Germinal center (tissue), 1 donor: ENCODE results near the gene ALOX15B.
A peak's percentile ranks its signal among the peaks of the same experiment; 100 is the strongest.
"Not testable (repeated sequence)": the region's sequence is repeated elsewhere in the genome, so short reads cannot be mapped to it uniquely, and the experiment has no call there.

Source experiments
- DNase-seq: peaks from one replicate; pipeline ENCODE4 v3.0.0; 2012; ENCODE audit warnings: mixed read lengths, low spot score

The ALOX15B gene

DNA sequence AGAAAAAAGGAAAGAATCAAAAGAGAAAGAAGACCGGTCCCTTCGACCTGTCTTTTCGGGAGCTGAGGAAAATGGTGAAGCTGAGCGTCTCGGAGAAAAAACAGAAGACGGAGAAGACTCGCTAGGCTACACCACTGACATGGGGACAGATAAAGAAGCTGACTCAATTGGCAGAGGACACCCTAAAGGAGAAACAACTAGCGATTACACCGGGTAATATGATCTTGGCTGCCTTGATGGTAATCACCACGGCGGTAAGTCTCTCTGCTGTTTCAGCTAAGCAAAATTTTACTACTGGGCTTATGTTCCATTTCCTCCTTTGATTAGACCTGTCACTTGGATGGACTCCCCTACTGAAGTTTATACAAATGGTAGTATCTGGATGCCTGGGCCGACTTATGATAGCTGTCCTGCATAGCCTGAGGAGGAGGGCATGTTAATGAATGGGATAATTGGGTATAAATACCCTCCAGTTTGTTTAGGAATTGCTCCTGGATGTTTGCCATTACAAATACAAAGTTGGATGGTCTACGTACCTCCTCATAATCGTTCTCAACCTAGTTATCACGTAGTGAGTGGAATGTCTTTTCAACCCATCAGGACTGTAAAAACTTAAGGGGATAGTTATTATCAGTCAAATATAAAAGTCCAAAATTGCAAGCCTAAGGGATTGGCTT, 24.1 kb downstream of the ALOX15B start:
- DNase-seq = no peak

- DNase-seq = no peak
Observed at GRCh38 chr17:8063761-8064534, 25.1 kb downstream of the ALOX15B start.

DNA sequence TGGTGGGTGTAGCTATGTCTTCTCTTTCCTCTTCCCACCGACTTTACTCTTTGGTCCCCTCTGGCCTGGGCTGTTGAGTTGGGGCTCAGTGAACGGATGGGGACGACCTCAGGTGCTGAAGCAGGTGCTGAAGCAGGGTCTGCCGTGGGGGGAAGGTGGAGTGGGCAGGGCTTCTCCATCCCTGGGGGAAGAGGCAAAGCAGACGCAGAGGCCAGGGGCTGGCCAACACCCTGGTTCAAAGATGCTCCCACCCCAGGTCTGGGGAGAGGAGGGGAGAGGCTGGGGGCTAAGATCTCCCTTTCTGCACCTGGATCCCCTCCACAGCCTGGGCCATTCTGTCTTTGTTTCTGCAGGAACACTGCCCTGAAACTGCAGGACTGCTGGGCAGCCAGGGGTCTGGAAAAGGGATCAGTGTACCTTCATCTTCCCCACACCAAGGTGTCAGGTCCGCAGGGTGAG, 25.7 kb downstream of the ALOX15B start:
- no peak for DNase-seq

- no peak for DNase-seq
Observed at GRCh38 chr17:8066841-8067775, 28.2 kb downstream of the ALOX15B start.

DNA sequence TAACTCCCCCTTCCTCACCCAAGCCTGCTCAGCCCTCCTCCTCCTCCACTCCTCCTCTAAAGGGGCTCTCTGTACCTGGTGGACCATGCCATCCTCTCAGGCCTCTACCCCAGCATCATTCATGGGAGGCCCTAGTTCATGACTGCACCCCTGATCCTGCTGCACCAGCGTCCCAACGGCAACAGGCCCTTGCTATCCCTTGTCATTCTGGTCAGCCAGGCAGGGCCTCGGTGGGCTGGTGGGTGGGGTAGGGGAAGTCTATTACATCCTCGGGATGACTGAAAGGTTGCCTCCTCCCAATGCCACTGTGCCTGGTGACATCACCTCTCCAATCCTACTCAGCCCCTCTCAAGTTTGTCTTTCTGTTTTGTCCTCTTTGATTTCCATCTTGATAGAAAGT, 28.9 kb downstream of the ALOX15B start:
- no peak for DNase-seq

DNA sequence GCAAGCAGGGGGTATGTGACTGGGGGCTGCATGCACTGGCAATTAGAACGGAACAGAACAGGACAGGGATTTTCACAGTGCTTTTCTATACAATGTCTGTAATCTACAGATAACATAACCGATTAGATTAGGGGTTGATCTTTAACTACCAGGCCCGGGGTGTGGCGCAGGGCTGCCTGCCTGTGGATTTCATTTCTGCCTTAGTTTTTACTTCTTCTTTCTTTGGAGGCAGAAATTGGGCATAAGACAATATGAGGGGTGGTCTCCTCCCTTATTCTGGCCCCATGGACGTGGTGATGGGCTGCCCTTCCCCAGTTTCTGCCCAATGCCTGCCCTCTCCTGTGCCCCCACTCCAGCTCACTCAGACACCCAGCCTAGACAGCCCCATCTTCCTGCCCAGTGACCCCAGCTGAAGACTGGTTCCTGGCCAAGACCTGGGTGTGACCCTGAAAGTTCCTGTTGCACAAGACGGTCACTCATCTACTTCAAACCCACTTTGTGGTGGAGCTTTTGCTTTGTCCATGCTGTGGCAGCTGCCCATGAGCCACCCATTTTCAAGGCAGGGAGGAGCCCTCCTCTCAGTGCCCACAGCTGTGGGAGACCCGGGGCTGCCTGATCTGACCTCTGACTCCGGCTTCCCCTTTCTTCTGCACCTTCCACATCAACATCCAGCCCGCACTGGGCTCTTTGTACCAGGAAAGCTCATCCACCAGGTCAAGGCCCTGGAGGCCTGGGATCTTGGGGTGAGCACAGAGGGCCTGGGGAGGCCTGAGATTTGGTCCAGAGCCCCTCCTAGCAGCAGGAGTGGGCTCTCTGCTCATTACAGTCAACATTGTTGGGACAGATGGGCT, 30.1 kb downstream of the ALOX15B start:
- no peak for DNase-seq

- DNase-seq = no peak
Observed at GRCh38 chr17:8069587-8069860, 30.7 kb downstream of the ALOX15B start.

- no peak for DNase-seq
Observed at GRCh38 chr17:8071496-8071895, 32.6 kb downstream of the ALOX15B start.

DNA sequence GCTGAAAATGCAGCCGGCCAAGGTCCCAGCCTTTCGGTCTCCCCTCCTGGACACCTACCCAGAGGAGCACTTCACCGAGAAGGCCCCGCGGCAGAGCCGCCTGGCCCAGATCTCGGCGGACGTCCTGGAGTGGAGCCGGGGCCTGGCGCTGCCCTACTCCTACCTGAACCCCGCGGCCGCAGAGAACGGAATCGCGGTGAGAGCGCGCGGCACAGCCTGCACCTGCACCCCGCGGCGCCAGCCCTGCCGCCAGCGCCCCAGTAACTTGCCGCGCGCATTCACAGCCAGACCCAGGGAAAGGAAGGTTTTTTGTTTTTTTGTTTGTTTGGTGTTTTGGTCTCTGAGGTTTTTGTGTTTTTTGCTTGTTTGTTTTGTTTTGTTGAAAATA, 33.5 kb downstream of the ALOX15B start:
- DNase-seq = no peak

- no peak for DNase-seq
Observed at GRCh38 chr17:8072729-8073461, 34.0 kb downstream of the ALOX15B start.

DNA sequence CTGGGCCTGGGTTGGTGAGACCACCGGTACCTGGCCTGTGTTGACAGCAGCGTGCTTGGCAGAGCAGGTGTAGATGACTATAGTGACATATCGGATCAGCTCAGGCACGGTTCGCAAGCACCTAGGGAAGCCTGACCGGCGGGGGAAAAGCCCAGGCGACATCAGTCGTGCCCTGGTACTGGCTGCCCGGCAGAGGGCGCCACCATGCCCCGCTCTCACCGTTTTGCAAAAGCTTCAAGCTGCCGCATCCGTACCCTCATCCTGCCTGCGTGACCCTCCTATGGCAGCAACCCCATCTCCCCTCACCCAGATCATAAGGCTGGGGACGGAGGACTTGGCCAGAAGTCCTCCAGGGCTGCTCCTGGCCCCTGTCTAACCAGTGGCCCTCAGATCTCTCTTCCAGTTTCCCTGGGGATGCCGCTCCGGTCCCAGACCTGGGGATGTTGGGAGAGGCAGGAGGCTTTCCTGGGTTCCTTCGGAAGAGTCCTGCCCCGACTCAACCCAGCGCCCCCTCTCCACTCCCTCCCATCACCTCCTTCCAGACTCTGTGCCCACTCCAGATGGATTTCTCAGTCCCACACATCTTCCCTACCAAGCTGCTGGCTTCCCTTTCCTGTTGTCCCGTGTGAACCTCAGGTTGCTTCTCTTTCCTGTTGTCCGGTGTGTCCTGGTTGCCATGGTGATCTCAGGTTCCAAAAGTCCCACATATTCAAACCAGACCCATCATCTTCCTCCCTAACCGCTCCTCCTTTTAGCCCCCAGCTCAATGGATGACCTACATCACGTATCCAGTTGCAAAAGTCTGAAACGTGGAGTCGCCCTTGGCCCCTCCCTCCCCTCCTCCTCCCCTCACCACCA, 35.0 kb downstream of the ALOX15B start:
- DNase-seq = peak; percentile 86

- DNase-seq = no peak
Observed at GRCh38 chr17:8074554-8074953, 35.7 kb downstream of the ALOX15B start.

DNA sequence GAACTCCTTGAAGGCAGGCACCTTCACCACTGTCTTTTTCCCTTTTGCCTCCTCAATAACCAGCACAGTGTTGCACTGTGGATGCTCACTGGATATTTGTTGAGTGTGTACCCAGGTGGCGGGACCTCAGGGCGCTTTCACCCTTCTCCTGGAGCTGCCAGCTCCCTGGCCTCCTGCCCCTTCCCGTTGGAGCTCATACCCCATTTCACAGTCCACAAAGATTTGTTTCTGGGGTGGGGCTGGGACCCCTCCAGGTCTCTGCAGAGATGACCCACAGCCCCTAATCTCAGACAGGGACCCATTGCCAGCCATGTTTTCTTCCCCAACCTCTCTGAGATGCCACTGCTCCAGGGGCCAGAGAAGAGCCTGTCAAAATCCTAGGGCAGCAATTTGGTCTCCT, 36.2 kb downstream of the ALOX15B start:
- no peak for DNase-seq

- no peak for DNase-seq
Observed at GRCh38 chr17:8075574-8076342, 36.9 kb downstream of the ALOX15B start.

DNA sequence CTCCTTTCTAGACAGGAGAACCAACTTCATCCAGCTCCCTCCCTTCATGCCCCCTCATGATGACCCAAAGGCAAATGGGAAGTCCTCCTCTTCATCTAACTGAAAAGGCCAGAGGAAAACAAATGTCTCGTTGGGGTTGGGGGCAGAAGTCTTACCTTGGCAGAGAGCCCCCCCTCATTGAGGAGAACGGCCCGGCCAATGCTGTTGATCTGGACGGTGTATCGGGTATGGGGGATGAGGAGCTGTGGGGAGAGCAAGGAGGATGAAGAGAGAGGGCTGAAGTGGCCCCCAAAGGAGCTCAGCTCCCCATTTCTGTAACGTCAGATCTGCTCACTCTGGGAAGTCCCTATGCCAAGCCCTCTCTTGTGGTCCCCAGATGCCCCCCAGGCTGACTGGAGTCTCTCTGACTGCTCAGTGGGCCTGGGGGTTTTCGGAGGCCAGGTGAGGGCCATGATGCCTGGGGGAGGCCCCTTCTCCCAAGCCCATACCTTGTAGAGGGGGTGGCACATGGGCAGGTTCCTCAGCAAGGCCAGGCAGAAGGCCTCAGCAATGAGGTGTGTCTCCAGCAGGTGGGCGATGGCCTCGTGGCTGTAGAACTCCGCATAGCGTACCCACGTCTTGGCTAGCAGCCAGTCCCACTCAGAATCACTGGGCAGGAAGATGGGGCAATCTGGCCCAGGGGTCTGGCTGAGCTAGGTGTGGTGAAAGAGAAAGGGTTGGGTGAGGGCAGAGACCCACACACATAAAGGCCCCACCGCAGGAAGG, 37.8 kb downstream of the ALOX15B start:
- no peak for DNase-seq

DNA sequence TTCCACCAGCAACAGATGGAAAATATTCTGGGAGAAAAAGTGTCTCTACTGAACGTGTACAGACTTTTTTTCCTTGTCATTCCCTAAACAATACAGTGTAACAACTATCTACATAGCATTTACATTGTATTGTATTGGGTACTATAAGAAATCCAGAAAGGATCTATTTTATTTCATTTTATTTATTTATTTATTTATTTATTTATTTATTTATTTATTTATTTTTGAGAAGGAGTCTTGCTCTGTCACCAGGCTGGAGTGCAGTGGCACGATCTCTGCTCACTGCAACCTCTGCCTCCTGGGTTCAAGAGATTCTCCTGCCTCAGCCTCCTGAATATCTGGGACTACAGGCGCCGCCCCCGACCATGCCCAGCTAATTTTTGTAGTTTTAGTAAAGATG, 39.1 kb downstream of the ALOX15B start:
- not testable (repeated sequence) for DNase-seq

DNA sequence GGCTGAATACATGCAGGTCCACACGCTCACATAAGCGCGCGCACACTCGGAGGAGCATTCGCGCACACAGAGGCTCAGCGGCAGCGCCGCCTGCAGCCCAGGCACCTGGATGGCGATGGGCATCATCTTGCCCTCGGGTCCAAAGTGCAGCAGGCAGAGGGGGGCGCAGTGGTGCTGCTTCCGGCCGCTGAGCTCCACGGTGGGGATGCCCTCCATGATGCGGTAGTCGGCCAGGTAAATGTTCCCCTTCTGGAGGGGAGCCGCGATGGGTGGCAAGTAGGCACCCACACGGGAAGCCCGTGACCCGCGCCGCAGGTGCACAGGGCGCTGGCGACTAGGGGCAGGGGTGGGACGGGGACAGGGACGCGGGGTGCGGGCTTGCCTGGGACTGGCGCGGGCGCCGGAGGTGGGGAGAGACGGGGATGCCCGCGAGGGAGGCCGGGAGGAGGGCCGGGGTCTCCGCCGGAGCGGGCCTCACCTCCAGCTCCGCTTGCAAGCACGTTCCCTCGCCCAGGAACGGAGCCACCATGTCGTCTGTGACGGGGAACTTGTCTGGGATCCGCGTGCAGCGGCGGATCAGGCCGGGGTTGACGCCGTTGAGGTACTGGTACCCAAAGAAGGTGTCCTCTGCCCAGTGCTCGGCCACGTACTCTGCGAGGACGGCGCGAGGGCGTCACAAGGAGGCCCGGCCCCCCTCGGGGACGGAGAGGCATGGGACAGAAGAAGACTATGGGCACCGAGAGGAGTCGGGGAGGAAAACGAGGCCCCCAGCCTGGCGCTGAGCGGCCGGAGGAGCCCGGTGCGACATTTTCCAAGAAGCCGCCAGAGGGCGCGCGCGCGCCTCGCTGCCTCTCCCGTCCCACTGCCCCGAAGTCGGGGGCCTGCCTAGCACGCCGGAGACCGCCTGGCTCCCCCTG, 40.7 kb downstream of the ALOX15B start:
- peak; percentile 87 for DNase-seq
